Raji (cell line): ENCODE measurements around the gene RCL1.

Experiments used
- POLR2A ChIP-seq: IDR thresholded peaks from 2 replicates; pipeline ENCODE4 v1.6.1; 2011; ENCODE audit warnings: low read depth, low read length, control low read depth; ENCODE audit not compliant: insufficient read depth

The RCL1 gene

GRCh38 chr9:4865681-4866080, 72.9 kb downstream of the RCL1 start:
- TF ChIP-seq POLR2A = no peak

GRCh38 chr9:4866239-4866969, 73.7 kb downstream of the RCL1 start:
- TF ChIP-seq POLR2A = no peak

GRCh38 chr9:4873066-4873465, 80.3 kb downstream of the RCL1 start:
- TF ChIP-seq POLR2A = no peak

GRCh38 chr9:4875559-4875958, 82.8 kb downstream of the RCL1 start:
- TF ChIP-seq POLR2A = no peak

- TF ChIP-seq POLR2A = no peak
Observed at GRCh38 chr9:4879115-4879558, 86.4 kb downstream of the RCL1 start.

- TF ChIP-seq POLR2A = no peak
Observed at GRCh38 chr9:4883326-4883873, 90.7 kb downstream of the RCL1 start.

GRCh38 chr9:4886698-4887097, 94.0 kb downstream of the RCL1 start:
- TF ChIP-seq POLR2A = no peak

- TF ChIP-seq POLR2A = no peak
Observed at GRCh38 chr9:4887556-4887955, 94.8 kb downstream of the RCL1 start.

GRCh38 chr9:4890242-4890641, 97.5 kb downstream of the RCL1 start:
- no peak for TF ChIP-seq POLR2A

GRCh38 chr9:4890929-4891328, 98.2 kb downstream of the RCL1 start:
- TF ChIP-seq POLR2A = no peak

GRCh38 chr9:4891674-4892073, 98.9 kb downstream of the RCL1 start:
- no peak for TF ChIP-seq POLR2A

- TF ChIP-seq POLR2A = no peak
Observed at GRCh38 chr9:4892501-4893194, 99.9 kb downstream of the RCL1 start.

- TF ChIP-seq POLR2A = no peak
Observed at GRCh38 chr9:4894076-4894475, 101.3 kb downstream of the RCL1 start.

GRCh38 chr9:4902135-4902475, 109.4 kb downstream of the RCL1 start:
- TF ChIP-seq POLR2A = no peak

GRCh38 chr9:4904322-4905134, 111.8 kb downstream of the RCL1 start:
- TF ChIP-seq POLR2A = no peak

- no peak for TF ChIP-seq POLR2A
Observed at GRCh38 chr9:4905135-4905490, 112.4 kb downstream of the RCL1 start.
